NCI-H187 (cell line): ENCODE data around the gene CIAO3.
"Not testable (repeated sequence)": the region's sequence is repeated elsewhere in the genome, so short reads cannot be mapped to it uniquely, and the experiment has no call there.

Experiments used
- DNase-seq, 2 experiments: peaks; one replicate each; lab custom pipeline; 2025; lab: John Stamatoyannopoulos, UW

Gene CIAO3

DNA sequence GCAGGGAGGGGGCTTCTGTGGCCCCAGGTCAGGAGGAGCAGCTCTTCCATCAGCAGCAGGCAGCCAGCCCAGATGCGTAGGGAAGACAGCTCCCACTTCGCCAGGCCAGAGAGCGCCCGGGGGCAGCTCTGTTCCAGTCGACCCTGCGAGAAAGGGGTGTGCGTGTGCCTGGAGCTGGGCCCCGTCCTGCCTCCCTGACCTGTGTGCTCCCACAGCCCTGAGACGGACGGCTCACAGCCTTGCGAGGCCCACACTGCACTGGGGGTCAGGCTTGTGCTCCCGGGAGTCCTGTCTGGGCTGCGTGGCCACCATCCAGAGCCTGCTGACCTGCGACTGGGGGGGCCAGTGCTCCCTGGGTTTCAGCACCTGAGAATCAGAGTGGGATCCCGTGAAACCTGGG is 19.3 kb upstream of the CIAO3 start:
- no peak for DNase-seq

GRCh38 chr16:759110-759910 is 18.5 kb upstream of the CIAO3 start:
- no peak for DNase-seq

DNA sequence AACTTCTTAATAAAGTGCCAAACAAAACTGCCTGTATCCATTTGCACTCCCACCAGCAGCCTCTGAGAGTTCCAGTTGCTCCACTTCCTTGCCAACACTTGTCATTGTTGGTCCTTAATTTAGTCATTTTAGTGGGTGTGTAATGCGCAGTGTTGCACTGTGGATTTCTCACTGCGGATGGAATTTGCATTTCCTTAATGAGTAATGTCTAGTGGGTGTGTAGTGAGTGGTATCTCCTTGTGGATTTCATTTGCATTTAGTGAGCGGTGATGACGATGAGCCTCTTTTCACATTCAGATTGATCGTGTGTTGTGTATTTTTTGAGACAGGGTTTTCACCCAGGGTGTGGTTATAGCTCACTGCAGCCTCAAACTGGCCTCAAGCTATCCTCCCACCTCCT is 15.6 kb upstream of the CIAO3 start:
- DNase-seq: no peak

GRCh38 chr16:754656-755055 is 13.9 kb upstream of the CIAO3 start:
- DNase-seq: no peak

DNA sequence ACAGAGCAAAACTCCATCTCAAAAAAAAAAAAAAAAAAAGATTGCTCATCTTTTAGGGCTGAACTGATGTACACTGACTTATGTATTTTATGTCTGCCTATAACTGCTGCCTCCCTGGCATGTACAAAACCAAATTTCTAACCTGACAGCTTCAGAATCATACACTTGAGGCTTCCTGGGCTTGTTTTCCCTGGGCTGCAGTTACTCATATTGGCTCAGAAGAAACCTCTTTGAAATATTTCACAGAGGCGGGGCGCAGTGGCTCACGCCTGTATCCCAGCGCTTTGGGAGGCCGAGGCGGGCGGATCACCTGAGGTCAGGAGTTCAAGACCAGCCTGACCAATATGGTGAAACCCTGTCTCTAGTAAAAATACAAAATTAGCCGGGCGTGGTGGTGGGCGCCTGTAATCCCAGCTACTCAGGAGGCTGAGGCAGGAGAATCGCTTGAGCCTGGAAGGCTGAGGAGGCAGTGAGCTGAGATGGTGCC is 13.4 kb upstream of the CIAO3 start:
- not testable (repeated sequence) for DNase-seq

DNA sequence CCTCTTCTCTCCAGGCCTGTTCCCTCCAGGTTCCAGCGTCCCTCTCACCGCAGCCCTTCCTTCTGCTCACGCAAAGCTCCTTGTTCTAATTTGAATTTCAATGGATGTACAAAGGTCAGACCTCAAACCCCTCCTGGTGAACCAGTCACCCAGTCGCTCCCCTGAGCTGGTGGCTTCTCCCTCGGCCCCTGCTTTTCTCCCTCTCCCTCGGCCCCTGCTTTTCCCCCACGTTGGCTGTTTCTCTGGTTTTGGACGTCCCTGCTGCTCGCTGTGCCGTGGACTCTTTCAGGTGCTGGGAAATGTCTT is 11.2 kb upstream of the CIAO3 start:
- DNase-seq: no peak

DNA sequence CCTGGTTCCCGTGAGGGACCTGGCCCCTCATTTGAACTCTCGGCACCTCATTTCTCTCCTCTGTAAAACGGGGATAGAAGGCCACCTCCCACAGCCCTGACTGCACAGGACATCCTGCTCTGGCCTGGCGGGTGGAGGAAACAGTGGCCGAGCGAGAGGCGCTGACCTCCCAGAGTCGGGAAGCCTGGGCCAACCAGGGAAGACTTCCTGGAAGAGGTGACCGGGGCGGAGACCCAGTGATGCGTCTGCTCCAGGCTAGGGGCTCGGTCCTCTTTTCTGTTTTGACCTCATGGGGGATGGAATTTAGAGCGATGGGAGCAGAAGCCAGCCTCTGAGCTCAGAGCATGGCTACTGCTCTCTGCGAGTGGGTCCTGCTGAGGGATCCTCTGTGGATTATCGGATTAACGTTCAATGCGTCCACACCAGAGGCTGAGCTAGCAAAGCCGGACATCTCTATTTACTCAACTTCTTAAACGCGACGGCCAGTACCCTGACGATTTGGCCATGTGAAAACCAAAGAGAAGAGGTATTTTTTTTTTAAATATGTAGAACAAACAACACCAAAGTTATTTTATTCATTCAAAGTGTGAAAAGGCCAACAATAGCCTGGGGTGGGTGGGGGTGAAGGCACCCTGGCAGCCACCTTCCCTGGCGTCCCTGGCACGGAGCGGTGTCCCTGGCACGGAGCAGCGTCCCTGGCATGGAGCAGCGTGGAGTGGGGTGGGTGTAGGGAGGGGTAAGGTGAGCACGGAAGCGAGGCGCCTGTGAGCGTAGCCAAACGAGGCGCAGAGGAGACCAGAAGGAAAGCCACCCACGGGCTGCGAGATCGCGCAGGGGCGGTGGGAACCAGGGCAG is 10.6 kb upstream of the CIAO3 start:
- no peak for DNase-seq

- DNase-seq: no peak
Observed at GRCh38 chr16:750485-750884, 9.7 kb upstream of the CIAO3 start.

DNA sequence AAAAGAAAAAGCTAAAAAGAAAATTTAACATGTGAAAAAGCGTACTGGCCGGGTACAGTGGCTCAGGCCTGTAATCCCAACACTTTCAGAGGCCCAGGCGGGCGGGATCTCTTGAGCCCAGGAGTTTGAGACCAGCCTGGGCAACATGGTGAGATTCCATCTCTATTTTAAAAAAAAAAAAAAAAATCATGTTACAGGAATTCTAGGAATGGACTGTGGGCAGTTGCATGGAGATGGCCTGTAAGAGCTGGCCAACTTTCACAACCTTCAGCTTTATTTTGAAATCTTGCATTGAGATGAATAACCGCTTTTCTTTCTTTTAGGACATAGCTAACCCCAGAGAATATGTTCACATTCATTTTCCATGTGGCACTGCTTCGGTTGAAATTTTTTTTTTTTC is 8.2 kb upstream of the CIAO3 start:
- no peak for DNase-seq

DNA sequence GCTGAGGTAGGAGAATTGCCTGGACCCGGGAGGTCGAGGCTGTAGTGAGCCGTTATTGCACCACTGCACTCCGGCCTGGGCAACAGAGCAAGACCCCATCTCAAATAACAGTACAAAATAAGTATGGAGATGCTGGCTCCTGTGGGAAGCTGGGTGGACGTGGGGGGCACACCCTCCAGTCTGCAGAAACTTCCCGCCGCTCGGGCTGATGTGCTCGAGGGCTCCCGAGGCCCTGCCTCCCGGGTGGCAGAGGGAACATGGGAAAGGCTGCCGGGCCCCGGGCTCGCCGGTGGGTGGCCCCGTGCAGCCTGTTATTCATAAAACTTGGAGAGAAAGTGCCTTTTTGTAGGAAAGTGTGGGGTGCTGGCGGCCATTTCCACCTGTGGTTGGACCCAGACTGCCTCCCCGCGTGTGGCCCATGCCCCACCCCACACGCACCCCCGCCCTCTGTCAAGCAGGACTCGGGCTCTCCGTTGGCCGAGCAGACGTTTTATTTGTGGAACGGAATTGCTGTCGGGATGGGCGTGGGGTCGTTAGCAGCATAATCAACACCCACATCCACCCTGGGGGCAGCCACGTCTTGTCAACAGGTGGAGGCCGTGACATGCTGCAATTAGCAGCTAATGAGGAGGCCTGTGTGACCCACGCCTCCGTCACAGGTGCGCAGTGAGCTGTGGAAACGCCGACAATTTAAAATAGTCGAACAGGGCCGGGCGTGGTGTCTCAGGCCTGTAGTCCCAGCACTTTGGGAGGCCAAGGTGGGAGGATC is 7.4 kb upstream of the CIAO3 start:
- DNase-seq: no peak

DNA sequence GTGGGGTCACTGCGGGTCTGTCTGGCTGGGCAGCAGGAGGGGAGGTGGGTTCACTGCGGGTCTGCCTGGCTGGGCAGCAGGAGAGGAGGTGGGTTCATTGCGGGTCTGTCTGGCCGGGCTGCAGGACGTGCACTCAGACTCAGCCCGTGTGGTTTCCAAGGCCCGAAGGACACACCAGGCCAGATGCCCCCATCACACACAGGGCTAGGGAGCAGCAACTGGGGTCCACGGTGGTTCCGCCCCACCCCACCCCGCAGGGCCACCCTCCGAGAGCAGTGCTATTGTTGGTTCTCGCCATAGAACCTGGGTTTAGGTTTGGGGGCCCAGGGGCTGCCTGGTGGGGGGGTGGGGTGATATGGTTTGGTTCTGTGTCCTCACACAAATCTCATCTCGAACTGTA is 5.8 kb upstream of the CIAO3 start:
- no peak for DNase-seq

GRCh38 chr16:745739-746138 is 4.9 kb upstream of the CIAO3 start:
- DNase-seq: no peak

DNA sequence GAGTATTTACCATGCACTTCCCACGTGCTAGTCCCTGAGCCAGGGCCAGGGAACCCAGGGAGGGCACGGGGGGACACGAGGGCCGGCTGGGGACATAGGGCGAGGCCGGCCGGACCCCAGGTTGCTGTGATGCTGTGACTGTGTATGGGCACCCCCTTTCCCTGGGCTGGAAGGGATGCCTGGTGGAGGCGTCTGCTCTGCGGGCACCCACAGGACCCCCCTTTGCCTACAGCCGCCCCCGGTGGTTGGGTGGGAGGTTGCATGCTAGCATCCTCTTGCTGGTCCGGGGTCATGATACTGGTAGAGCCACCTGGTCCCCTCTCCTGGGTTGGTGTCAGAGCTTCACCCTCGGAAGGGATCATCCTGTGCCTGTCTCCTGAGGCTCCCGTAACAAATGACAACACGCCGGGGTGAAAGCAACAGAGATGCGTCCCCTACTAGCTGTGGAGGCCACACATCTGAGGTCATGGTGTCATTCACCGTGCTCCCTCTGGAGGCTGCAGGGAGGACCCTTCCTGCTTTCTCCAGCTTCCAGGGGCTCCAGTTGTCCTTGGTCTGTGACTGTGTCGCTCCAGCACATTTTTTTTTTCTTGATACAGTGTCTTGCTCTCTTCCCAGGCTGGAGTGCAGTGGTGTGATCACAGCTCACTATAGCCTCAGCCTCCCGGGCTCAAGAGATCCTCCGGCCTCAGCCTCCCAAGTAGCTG is 3.1 kb upstream of the CIAO3 start:
- no peak for DNase-seq

DNA sequence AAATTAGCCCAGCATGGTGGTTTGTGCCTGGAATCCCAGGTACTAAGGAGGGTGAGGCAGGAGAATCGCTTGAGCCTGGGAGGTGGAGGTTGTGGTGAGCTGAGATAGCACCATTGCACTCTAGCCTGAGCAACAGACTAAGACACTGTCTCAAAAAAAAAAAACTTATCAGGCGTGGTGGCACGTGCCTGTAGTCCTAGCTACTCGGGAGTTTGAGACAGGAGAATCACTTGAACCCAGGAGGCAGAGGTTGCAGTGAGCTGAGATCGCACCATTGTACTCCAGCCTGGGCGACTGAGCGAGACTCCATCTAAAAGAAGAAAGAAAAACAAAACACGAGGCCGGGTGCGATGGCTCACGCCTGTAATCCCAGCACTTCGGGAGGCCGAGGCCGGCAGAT is 2.1 kb upstream of the CIAO3 start:
- DNase-seq: not testable (repeated sequence)

DNA sequence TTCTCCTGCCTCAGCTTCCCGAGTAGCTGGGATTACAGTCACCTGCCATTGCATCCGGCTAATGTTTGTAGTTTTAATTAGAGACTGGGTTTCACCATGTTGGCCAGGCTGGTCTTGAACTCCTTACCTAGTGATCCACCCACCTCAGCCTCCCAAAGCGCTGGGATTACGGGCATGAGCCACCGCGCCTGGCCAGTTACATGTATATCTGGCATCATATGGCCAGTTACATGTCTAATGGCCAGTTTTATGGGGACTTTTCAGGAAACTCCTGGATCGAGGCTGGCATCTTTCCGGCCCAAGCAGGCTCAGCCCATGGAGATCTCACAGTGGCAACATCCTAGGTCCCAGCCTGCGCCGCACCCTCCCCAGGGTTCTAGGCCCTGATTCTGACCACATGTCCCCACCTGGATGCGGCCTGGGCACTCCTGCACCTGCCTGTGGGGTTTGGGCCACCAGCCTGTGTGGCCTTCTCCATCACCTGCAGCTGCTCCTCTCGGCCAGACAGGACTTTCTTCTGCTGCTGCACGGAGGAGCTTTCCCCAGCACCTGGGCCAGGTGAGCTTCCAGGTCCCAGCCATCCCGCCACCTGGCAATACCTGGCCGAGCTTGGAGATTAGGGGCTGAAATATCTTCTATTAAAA is 1.3 kb upstream of the CIAO3 start:
- DNase-seq: no peak

DNA sequence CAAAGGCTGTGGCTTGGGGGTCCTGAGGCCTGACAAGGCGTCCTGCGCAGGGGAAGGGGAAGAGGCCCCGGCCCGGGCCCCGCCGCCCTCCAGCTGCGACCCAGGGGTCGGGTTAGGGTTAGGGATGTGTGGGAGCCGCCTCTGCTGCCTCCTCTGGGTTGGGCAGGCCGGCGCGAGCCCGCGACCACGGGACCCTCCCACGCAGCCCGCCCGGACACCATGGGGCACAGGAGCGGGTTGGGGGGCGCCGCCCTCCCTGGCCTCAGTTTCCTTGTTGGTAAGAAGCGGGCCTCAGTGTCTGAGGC is 386 bp downstream of the CIAO3 start:
- DNase-seq: no peak

GRCh38 chr16:739560-740458 is 988 bp downstream of the CIAO3 start:
- DNase-seq: no peak

DNA sequence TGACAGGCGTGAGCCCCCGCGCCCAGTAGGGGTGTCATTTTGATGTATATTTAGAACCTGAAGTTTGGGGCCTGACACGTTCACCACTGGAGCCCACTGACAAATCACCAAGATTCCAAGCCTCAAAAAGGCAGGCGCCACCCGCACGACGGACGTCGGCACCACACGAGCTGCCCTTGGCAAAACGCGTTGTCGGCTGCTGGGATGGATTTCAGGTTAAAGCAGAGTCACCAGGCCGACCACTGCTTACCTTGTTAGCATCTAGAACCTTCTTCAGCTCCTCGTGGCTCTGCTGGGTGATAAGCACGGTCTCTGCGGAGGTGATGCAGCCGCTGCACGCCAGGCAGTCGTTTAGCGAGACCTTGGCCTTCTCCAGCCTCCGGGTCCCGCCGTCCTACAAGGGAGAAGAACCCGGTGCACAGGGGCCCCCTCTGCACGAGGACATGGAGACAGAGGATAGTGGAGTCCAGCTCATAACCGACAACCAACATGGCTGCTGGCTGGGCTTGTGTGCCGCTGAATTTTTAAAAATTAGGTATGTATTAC is 3.8 kb downstream of the CIAO3 start:
- no peak for DNase-seq

GRCh38 chr16:735982-736453 is 4.8 kb downstream of the CIAO3 start:
- no peak for DNase-seq
